Measurements from ENCODE around the gene CCDC50. TPM values are rescaled to one million over a fixed set of nuclear protein-coding genes. Genes with fewer than 3 reads are reported as not detected.

Gene CCDC50
- total and polyA plus RNA-seq, 10 of the 15 experiments (the other 5 are each of a cell fraction or from before 2014, with no cell fraction given) = 46.7 to 150 (median 125) TPM

DNA sequence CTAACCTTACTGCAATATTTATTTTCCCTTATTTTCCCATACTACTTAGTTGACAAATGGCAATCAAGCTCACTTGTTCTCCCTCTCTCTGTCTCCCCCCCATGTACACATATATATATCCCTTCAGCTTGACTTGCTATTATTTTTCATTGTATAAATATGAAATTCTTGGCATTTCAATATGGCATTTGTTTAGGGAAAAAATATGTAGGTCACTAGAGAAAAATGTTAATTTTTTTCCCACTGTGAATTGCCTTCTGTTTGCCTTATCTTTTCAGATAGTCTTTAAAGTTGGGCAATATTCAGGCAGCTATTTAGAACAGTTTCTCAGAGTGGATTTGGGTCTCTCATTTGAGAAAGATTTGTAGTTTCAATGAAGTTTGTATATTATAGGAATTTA, 64.0 kb downstream of the CCDC50 start:
- FAIRE-seq (no peak), DNase-seq (ENCODE audit: low read depth, low spot score) (no peak), ATAC-seq (no peak)
- no peak overlapping the region for H3K4me2 ChIP-seq (ENCODE audit: control insufficient read depth, insufficient read depth)
- no peaks in the 10 kb centered on the region for H3K4me1 ChIP-seq (ENCODE audit: control insufficient read depth, insufficient read depth, low read length)
- RAD21 ChIA-PET (ENCODE audit: unreplicated experiment) = interaction anchor here (0.7 to 2.7 kb wide), 9 partner anchors 9 to 257 kb away, joined by 3 to 8 read pairs (median 3); no protein-coding TSS in a partner anchor
- POLR2A ChIA-PET = no interaction called here
- no peaks in the 10 kb centered on the region for H4K20me1 ChIP-seq (ENCODE audit: control insufficient read depth, insufficient read depth)
- peaks cover 0 to 14% of the 10 kb centered on the region in 2 experiments; a peak in 3 of 4 replicates for H3K36me3 ChIP-seq (ENCODE audit: control insufficient read depth in 2 of 2, insufficient read depth in 2 of 2, low read length in 1 of 2)
- no peaks in the 10 kb centered on the region for H3K79me2 ChIP-seq (ENCODE audit: control insufficient read depth, insufficient read depth, low read length)
- CTCF ChIA-PET = interaction anchor here (0.9 to 2.1 kb wide), 5 partner anchors 9 to 1051 kb away, joined by 3 to 7 read pairs (median 3); no protein-coding TSS in a partner anchor
- no TSS peak for BruUV-seq (replicated peaks)
- intact Hi-C loops (cut with micrococcal nuclease; ENCODE audit: unreplicated experiment) = no loop called here
- H2AFZ ChIP-seq (ENCODE audit: control insufficient read depth, low read depth, low read length) = no peak overlapping the region
- H3K27ac ChIP-seq (ENCODE audit: control insufficient read depth, insufficient read depth) = no peak overlapping the region
- no peak overlapping the region for H3K9ac ChIP-seq (ENCODE audit: control insufficient read depth, insufficient read depth, low read length)
- H3K4me3 ChIP-seq = no peak overlapping the region
- in situ Hi-C loops (cut with MboI) = no loop called here
- no peaks in the 10 kb centered on the region for H3K9me3 ChIP-seq (replicated peaks; ENCODE audit: control insufficient read depth, insufficient read depth, low read length)
- SMC1A ChIA-PET (ENCODE audit: uncharacterized antibody, unreplicated experiment) = interaction anchor here (0.7 to 2.0 kb wide), 8 partner anchors 17 to 255 kb away, joined by 3 to 7 read pairs (median 4); partner anchors contain the start of gene UTS2B
- no peaks in the 10 kb centered on the region for H3K27me3 ChIP-seq (replicated peaks in 1 of 2; ENCODE audit: control insufficient read depth in 2 of 2, insufficient read depth in 2 of 2, low read length in 1 of 2)
- no peak for TF ChIP-seq POU2F2 (IDR thresholded peaks at IDR 0.05; ENCODE audit: borderline replicate concordance, low read depth, low read length)
- no peak for TF ChIP-seq EGR1 (IDR thresholded peaks at IDR 0.05; ENCODE audit: borderline replicate concordance in 1 of 2, low read depth in 2 of 2, low read length in 2 of 2)
- TF ChIP-seq FOS (IDR thresholded peaks at IDR 0.05; ENCODE audit: borderline replicate concordance, extremely low read depth, insufficient read length) = no peak
- TF ChIP-seq, protein P1, sequence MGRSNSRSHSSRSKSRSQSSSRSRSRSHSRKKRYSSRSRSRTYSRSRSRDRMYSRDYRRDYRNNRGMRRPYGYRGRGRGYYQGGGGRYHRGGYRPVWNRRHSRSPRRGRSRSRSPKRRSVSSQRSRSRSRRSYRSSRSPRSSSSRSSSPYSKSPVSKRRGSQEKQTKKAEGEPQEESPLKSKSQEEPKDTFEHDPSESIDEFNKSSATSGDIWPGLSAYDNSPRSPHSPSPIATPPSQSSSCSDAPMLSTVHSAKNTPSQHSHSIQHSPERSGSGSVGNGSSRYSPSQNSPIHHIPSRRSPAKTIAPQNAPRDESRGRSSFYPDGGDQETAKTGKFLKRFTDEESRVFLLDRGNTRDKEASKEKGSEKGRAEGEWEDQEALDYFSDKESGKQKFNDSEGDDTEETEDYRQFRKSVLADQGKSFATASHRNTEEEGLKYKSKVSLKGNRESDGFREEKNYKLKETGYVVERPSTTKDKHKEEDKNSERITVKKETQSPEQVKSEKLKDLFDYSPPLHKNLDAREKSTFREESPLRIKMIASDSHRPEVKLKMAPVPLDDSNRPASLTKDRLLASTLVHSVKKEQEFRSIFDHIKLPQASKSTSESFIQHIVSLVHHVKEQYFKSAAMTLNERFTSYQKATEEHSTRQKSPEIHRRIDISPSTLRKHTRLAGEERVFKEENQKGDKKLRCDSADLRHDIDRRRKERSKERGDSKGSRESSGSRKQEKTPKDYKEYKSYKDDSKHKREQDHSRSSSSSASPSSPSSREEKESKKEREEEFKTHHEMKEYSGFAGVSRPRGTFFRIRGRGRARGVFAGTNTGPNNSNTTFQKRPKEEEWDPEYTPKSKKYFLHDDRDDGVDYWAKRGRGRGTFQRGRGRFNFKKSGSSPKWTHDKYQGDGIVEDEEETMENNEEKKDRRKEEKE (IDR thresholded peaks at IDR 0.05) = no peak
- TF ChIP-seq BCL11A (IDR thresholded peaks at IDR 0.05; ENCODE audit: low read depth, low read length) = no peak
- TF ChIP-seq ASH2L (IDR thresholded peaks at IDR 0.05; ENCODE audit: borderline replicate concordance, low read depth) = no peak
- no peak for TF ChIP-seq MYC (IDR thresholded peaks at IDR 0.05; ENCODE audit: insufficient read depth, insufficient read length, insufficient replicate concordance, low read length, severe bottlenecking)
- TF ChIP-seq, protein P2, sequence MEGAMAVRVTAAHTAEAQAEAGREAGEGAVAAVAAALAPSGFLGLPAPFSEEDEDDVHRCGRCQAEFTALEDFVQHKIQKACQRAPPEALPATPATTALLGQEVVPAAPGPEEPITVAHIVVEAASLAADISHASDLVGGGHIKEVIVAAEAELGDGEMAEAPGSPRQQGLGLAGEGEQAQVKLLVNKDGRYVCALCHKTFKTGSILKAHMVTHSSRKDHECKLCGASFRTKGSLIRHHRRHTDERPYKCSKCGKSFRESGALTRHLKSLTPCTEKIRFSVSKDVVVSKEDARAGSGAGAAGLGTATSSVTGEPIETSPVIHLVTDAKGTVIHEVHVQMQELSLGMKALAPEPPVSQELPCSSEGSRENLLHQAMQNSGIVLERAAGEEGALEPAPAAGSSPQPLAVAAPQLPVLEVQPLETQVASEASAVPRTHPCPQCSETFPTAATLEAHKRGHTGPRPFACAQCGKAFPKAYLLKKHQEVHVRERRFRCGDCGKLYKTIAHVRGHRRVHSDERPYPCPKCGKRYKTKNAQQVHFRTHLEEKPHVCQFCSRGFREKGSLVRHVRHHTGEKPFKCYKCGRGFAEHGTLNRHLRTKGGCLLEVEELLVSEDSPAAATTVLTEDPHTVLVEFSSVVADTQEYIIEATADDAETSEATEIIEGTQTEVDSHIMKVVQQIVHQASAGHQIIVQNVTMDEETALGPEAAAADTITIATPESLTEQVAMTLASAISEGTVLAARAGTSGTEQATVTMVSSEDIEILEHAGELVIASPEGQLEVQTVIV (IDR thresholded peaks at IDR 0.05; ENCODE audit: borderline replicate concordance, partially characterized antibody) = no peak
- no peak for TF ChIP-seq ZNF274 (IDR thresholded peaks at IDR 0.05; ENCODE audit: insufficient read depth, insufficient read length)
- no peak for TF ChIP-seq SUZ12 (IDR thresholded peaks at IDR 0.05; ENCODE audit: unreplicated experiment)
- no peak for TF ChIP-seq FOXK2 (IDR thresholded peaks at IDR 0.05)
- TF ChIP-seq, protein P3, sequence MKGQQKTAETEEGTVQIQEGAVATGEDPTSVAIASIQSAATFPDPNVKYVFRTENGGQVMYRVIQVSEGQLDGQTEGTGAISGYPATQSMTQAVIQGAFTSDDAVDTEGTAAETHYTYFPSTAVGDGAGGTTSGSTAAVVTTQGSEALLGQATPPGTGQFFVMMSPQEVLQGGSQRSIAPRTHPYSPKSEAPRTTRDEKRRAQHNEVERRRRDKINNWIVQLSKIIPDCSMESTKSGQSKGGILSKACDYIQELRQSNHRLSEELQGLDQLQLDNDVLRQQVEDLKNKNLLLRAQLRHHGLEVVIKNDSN (IDR thresholded peaks at IDR 0.05; ENCODE audit: borderline replicate concordance, extremely low read length, insufficient read depth, low read depth, low read length) = no peak
- TF ChIP-seq MYB (IDR thresholded peaks at IDR 0.05; ENCODE audit: borderline replicate concordance, low read depth, low read length) = no peak
- no peak for TF ChIP-seq SMC3 (IDR thresholded peaks at IDR 0.05; ENCODE audit: borderline replicate concordance, low read length)
- TF ChIP-seq, protein P4, sequence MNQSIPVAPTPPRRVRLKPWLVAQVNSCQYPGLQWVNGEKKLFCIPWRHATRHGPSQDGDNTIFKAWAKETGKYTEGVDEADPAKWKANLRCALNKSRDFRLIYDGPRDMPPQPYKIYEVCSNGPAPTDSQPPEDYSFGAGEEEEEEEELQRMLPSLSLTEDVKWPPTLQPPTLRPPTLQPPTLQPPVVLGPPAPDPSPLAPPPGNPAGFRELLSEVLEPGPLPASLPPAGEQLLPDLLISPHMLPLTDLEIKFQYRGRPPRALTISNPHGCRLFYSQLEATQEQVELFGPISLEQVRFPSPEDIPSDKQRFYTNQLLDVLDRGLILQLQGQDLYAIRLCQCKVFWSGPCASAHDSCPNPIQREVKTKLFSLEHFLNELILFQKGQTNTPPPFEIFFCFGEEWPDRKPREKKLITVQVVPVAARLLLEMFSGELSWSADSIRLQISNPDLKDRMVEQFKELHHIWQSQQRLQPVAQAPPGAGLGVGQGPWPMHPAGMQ (IDR thresholded peaks at IDR 0.05; ENCODE audit: borderline replicate concordance) = no peak
- TF ChIP-seq SMAD5 (IDR thresholded peaks at IDR 0.05; ENCODE audit: low read depth) = no peak
- TF ChIP-seq NFYB (IDR thresholded peaks at IDR 0.05; ENCODE audit: insufficient read depth, low read depth, low read length) = no peak

All from GM12878 (cell line).